Keratinocyte (primary cell): ENCODE measurements around the gene LONP1.

ENCODE experiments used
- CTCF ChIP-seq, 3 experiments: IDR thresholded peaks in 1 of 3; conservative IDR thresholded peaks in 1 of 3; optimal IDR thresholded peaks in 1 of 3; 2 replicates in 2 of 3; 3 replicates in 1 of 3; pipeline versions ENCODE3 to v1.5.1; 2011; ENCODE audit warnings: low read length in 3 of 3, mild to moderate bottlenecking in 3 of 3, moderate library complexity in 2 of 3, control low read depth in 1 of 3, inconsistent platforms in 1 of 3; ENCODE audit not compliant: insufficient read depth in 2 of 3; ENCODE audit errors: extremely low read depth in 1 of 3
- EZH2 ChIP-seq: IDR thresholded peaks from one replicate; pipeline ENCODE4 v1.6.1; 2012; ENCODE audit warnings: inconsistent platforms, mild to moderate bottlenecking, low read length, moderate library complexity

- TF ChIP-seq CTCF (optimal IDR thresholded peaks at IDR 0.05 in 1 of 3, IDR thresholded peaks at IDR 0.05 in 1 of 3, conservative IDR thresholded peaks at IDR 0.05 in 1 of 3; ENCODE audit: extremely low read depth in 1 of 3, insufficient read depth in 2 of 3, low read length in 3 of 3) = no peak
- TF ChIP-seq EZH2 = no peak
Measured at GRCh38 chr19:5643060-5643459, 76.9 kb downstream of the LONP1 start.
